Heart left ventricle (tissue), 16 donors: ENCODE data around the gene NECTIN2. TPM values are rescaled to one million over a fixed set of nuclear protein-coding genes. Genes with fewer than 3 reads are reported as not detected.

ENCODE experiments used
- ATAC-seq, 4 donors: fragments of 200-7000 bp; cut with Tn5 transposase; one replicate each; pipeline ENCODE4 v1.9.1; 2020 to 2022; ENCODE audit warnings: moderate library complexity in 4 of 4, mild to moderate bottlenecking in 3 of 4, moderate number of reproducible peaks in 1 of 4
- DNase-seq, 5 donors: peaks; one replicate each; pipeline ENCODE4 v3.0.0-alpha.2; 2020
- H3K27ac ChIP-seq, 12 donors: fragments of 200-600 bp; sonication (generic) in 4 of 12; one replicate each; pipeline versions ENCODE4 v1.5.0 to v1.8.0; 2016 to 2022; ENCODE audit warnings: mild to moderate bottlenecking in 2 of 12
- H3K27me3 ChIP-seq, 9 donors: fragments of 200-600 bp; sonication (generic) in 2 of 9; one replicate each; pipeline versions ENCODE4 v1.5.1 to v1.8.0; 2016 to 2022; ENCODE audit warnings: mild to moderate bottlenecking in 3 of 9
- H3K36me3 ChIP-seq, 9 donors: fragments of 200-600 bp; sonication (generic) in 2 of 9; one replicate each; pipeline versions ENCODE4 v1.5.0 to v1.8.0; 2018 to 2022; ENCODE audit warnings: mild to moderate bottlenecking in 2 of 9
- H3K4me1 ChIP-seq, 12 donors: fragments of 200-600 bp; sonication (generic) in 4 of 12; one replicate each; pipeline versions ENCODE4 v1.5.0 to v1.8.0; 2016 to 2022; ENCODE audit warnings: mild to moderate bottlenecking in 3 of 12
- H3K4me3 ChIP-seq, 12 donors: fragments of 200-600 bp; sonication (generic) in 4 of 12; one replicate each; pipeline versions ENCODE4 v1.5.0 to v1.8.0; 2017 to 2022; ENCODE audit warnings: mild to moderate bottlenecking in 9 of 12, moderate library complexity in 4 of 12
- H3K9me3 ChIP-seq, 12 donors: fragments of 200-600 bp; sonication (generic) in 4 of 12; one replicate each; pipeline versions ENCODE4 v1.5.0 to v1.8.0; 2016 to 2022; ENCODE audit warnings: mild to moderate bottlenecking in 1 of 12
- CTCF ChIP-seq, 12 donors: fragments of 200-600 bp; sonication (generic) in 4 of 12; IDR thresholded peaks; one replicate each; pipeline versions ENCODE4 v1.5.0 to v1.8.0; 2018 to 2022; ENCODE audit warnings: antibody characterized with exemption in 12 of 12, mild to moderate bottlenecking in 5 of 12
- POLR2A ChIP-seq, 2 donors: fragments of 450-650 bp; IDR thresholded peaks; one replicate each; pipeline ENCODE4 v1.6.1; 2017; ENCODE audit warnings: antibody characterized with exemption in 2 of 2, mild to moderate bottlenecking in 2 of 2, moderate library complexity in 2 of 2
- WGBS, 4 donors: extraction: QIAGEN DNeasy Blood & Tissue Kit in 2 of 4; methylation state at CpG; one replicate each; pipeline versions ENCODE4 v1.1.5 to v1.1.7; 2013 to 2018; 5-methylcytosine and 5-hydroxymethylcytosine counted together
- intact Hi-C, 10 donors: fragments of 100-400 bp; cut with DNase I; formaldehyde crosslinking; loops; one replicate each; pipeline versions ENCODE4 v1.11.1 to v1.14.2; 2022
- polyA plus RNA-seq, 2 donors: library from polyadenylated mRNA; stranded (reverse); fragments of 200-250 nt; gene quantifications; one replicate each; pipeline ENCODE4 v1.2.3, GENCODE V29; 2013
- total RNA-seq, 9 donors: library from RNA; depleted of rRNA in 2 of 9; stranded (reverse); fragments of >200 nt in 2 of 9; fragmentation: NEBNext Ultra II Directional in 3 of 9; extraction: Animal tissue kit (Norgen Biotek cat#: 25700) in 3 of 9; gene quantifications; one replicate each; pipeline versions ENCODE4 v1.1.0 to v1.2.4, GENCODE V29; 2016 to 2023
- donor health status: ischemic (EF 13 %, LVEDD 7.1; RV severe dilation, severe dysfunction).
- donor health status: healthy with polysubstance abuse.
- donor health status: DM: no; HTN: yes; CAD: no.
- donor health status: DM: no; HTN: no; CAD: no.
- donor health status: ischemic (EF 25% LVEDD 6.9; RV normal size, moderate dysfunction).
- donor health status: ischemic (EF 25% LVEDD 5.7; RV mildly dilated, moderate dysfunction).
- donor health status: healthy.
- donor health status: DM: yes; HTN: yes; CAD: no.
- donor health status: ischemic (EF 35%, LVEDD 5.7; RV mildly dilated, moderate dysfunction).
- donor health status: nonischemic (EF 11% LVEDD 7.7; RV severe dilation, severe dysfunction).
- donor health status: DM: yes; HTN: yes; CAD: no.
- donor health status: PGD.
- donor health status: ischemic (EF 29% LVEDD 5.4; RV normal size, mild dysfunction).
- donor health status: nonischemic (EF 23%, LVEDD 6.1; RV moderate dilation, normal function).

Gene NECTIN2
- total and polyA plus RNA-seq, 11 donors = 37.0 to 99.6 (median 57.6) TPM

- TF ChIP-seq CTCF (IDR thresholded peaks at IDR 0.05) = no peak
- TF ChIP-seq POLR2A (IDR thresholded peaks at IDR 0.05) = no peak
- no peaks in the 10 kb centered on the region for H3K27me3 ChIP-seq
- H3K27ac ChIP-seq = no peak overlapping the region
- H3K4me3 ChIP-seq = no peak overlapping the region
- WGBS, 4 donors = 86 to 91% (median 90%) methylated on average over 8 of the region's 8 CpGs
- H3K36me3 ChIP-seq = peaks cover 0 to 45% (median 23%) of the 10 kb centered on the region in 9 donors
- intact Hi-C loops = no loop called here
- H3K4me1 ChIP-seq = peaks cover 0 to 31% (median 13%) of the 10 kb centered on the region in 12 donors
- no peaks in the 10 kb centered on the region for H3K9me3 ChIP-seq
- ATAC-seq (no peak), DNase-seq (no peak)
Measured at GRCh38 chr19:44817725-44818465, 28.2 kb upstream of the NECTIN2 start.

GRCh38 chr19:44818466-44819031, 27.5 kb upstream of the NECTIN2 start:
- no peak for ATAC-seq
- no peaks in the 10 kb centered on the region for H3K27me3 ChIP-seq
- TF ChIP-seq POLR2A (IDR thresholded peaks at IDR 0.05) (no peak), CTCF (IDR thresholded peaks at IDR 0.05) (no peak)
- 85 to 92% (median 88%) methylated on average over 19 to 20 of the region's 20 CpGs for WGBS, 4 donors
- H3K4me3 ChIP-seq = no peak overlapping the region
- peaks cover 0 to 36% (median 18%) of the 10 kb centered on the region in 12 donors for H3K4me1 ChIP-seq
- no peak for DNase-seq
- peaks cover 0 to 38% (median 17%) of the 10 kb centered on the region in 9 donors for H3K36me3 ChIP-seq
- no peaks in the 10 kb centered on the region for H3K9me3 ChIP-seq
- no peak overlapping the region for H3K27ac ChIP-seq
- intact Hi-C loops = no loop called here

GRCh38 chr19:44819246-44819832, 26.8 kb upstream of the NECTIN2 start:
- Histone ChIP-seq H3K36me3 (peaks cover 0 to 31% (median 10%) of the 10 kb centered on the region in 9 donors), H3K4me1 (peaks cover 0 to 37% (median 19%) of the 10 kb centered on the region in 12 donors), H3K4me3 (no peak overlapping the region), H3K27ac (peak overlapping the region in 3 of 12 donors; percentile 14 to 84 (median 18)), H3K9me3 (no peaks in the 10 kb centered on the region), H3K27me3 (no peaks in the 10 kb centered on the region)
- DNase-seq (no peak), ATAC-seq (no peak)
- intact Hi-C loops = no loop called here
- TF ChIP-seq CTCF (IDR thresholded peaks at IDR 0.05) (no peak), POLR2A (IDR thresholded peaks at IDR 0.05) (no peak)
- 88 to 92% (median 90%) methylated on average over 26 to 28 of the region's 28 CpGs for WGBS, 4 donors
